Ovary (tissue), 3 donors: ENCODE data around the gene SYT14.
"Not testable (repeated sequence)": the region's sequence is repeated elsewhere in the genome, so short reads cannot be mapped to it uniquely, and the experiment has no call there.

Source experiments
- EP300 ChIP-seq: sonication (generic); formaldehyde crosslinking; IDR thresholded peaks from one replicate; pipeline ENCODE4 v1.6.1; 2017; ENCODE audit warnings: antibody characterized with exemption
- POLR2A ChIP-seq: fragments of 450-650 bp; IDR thresholded peaks from one replicate; pipeline ENCODE4 v1.6.1; 2017; ENCODE audit warnings: antibody characterized with exemption, mild to moderate bottlenecking, moderate library complexity
- TF ChIP-seq, protein P1 (sequence below), 3 donors: fragments of 450-650 bp in 2 of 3; fragments of 200-600 bp in 1 of 3; IDR thresholded peaks; one replicate each; pipeline versions ENCODE4 v1.5.1 to v1.8.0; 2016 to 2022; ENCODE audit warnings: antibody characterized with exemption in 3 of 3, mild to moderate bottlenecking in 1 of 3
- donor health status: DM: no; HTN: no; CAD: no.

DNA sequence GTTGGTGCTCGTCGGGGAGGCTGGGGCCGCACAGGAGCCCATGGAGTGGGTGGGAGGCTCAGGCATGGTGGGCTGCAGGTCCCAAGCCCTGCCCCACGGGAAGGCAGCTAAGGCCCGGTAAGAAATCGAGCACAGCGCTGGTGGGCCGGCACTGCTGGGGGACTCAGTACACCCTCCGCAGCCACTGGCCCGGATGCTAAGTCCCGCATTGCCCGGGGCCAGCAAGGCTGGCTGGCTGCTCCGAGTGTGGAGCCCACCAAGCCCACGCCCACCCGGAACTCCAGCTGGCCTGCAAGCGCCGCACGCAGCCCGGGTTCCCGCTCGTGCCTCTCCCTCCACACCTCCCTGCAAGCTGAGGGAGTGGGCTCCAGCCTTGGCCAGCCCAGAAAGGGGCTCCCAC lies 39.2 kb upstream of the SYT14 start:
- TF ChIP-seq POLR2A, EP300: not testable (repeated sequence)
- TF ChIP-seq, protein P1, sequence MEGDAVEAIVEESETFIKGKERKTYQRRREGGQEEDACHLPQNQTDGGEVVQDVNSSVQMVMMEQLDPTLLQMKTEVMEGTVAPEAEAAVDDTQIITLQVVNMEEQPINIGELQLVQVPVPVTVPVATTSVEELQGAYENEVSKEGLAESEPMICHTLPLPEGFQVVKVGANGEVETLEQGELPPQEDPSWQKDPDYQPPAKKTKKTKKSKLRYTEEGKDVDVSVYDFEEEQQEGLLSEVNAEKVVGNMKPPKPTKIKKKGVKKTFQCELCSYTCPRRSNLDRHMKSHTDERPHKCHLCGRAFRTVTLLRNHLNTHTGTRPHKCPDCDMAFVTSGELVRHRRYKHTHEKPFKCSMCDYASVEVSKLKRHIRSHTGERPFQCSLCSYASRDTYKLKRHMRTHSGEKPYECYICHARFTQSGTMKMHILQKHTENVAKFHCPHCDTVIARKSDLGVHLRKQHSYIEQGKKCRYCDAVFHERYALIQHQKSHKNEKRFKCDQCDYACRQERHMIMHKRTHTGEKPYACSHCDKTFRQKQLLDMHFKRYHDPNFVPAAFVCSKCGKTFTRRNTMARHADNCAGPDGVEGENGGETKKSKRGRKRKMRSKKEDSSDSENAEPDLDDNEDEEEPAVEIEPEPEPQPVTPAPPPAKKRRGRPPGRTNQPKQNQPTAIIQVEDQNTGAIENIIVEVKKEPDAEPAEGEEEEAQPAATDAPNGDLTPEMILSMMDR (IDR thresholded peaks at IDR 0.05) = not testable (repeated sequence)
